SK-N-SH treated with all-trans-retinoic acid at 6 μM for 48 hours (cell line): ENCODE results near the gene PLXDC2.

Experiments used
- CSRNP3 ChIP-seq: fragments of 250-450 bp; sonication (Bioruptor Pico); IDR thresholded peaks from 2 replicates; pipeline ENCODE4 v1.5.1; 2021; ENCODE audit warnings: mild to moderate bottlenecking, moderate library complexity
- POU6F1 ChIP-seq: fragments of 250-450 bp; sonication (Bioruptor Pico); IDR thresholded peaks from 2 replicates; pipeline ENCODE4 v1.8.0; 2021; ENCODE audit warnings: low read depth, mild to moderate bottlenecking, moderate library complexity, borderline replicate concordance

GRCh38 chr10:20006169-20006870 is 190.1 kb downstream of the PLXDC2 start:
- TF ChIP-seq POU6F1 (CRISPR knock-in tag) (no peak), CSRNP3 (no peak)
